GM23338 (cell line): ENCODE measurements around the gene DENND1B. TPM values are rescaled to one million over a fixed set of nuclear protein-coding genes. Genes with fewer than 3 reads are reported as not detected.

ENCODE experiments used
- CREB1 ChIP-seq: fragments of 250-450 bp; sonication (Bioruptor Pico); IDR thresholded peaks from 2 replicates; pipeline ENCODE4 v1.5.0; 2020; ENCODE audit warnings: low read depth, mild to moderate bottlenecking, moderate library complexity
- EZH2 ChIP-seq: fragments of 200-600 bp; sonication (generic); IDR thresholded peaks from one replicate; pipeline ENCODE4 v1.8.0; 2017; ENCODE audit warnings: antibody characterized with exemption, mild to moderate bottlenecking, low read depth; ENCODE audit not compliant: unreplicated experiment
- EZH2phosphoT487 ChIP-seq: fragments of 200-600 bp; sonication (generic); IDR thresholded peaks from one replicate; pipeline ENCODE4 v1.8.1; 2018; ENCODE audit warnings: antibody characterized with exemption; ENCODE audit not compliant: unreplicated experiment
- JUNB ChIP-seq: IDR thresholded peaks from one replicate; pipeline ENCODE4 v1.6.1; 2016; ENCODE audit warnings: antibody characterized with exemption; ENCODE audit not compliant: unreplicated experiment
- NANOG ChIP-seq: IDR thresholded peaks from 2 replicates; pipeline ENCODE4 v1.6.1; 2016; ENCODE audit warnings: antibody characterized with exemption, borderline replicate concordance
- POLR2AphosphoS5 ChIP-seq: IDR thresholded peaks from 2 replicates; pipeline ENCODE4 v1.6.1; 2016; ENCODE audit warnings: antibody characterized with exemption, low read depth
- REST ChIP-seq: IDR thresholded peaks from one replicate; pipeline ENCODE4 v1.6.1; 2018; ENCODE audit warnings: antibody characterized with exemption; ENCODE audit not compliant: unreplicated experiment
- ZNF331 ChIP-seq: fragments of 250-450 bp; sonication (Bioruptor Pico); IDR thresholded peaks from 2 replicates; pipeline ENCODE4 v1.5.0; 2020; ENCODE audit warnings: low read depth, mild to moderate bottlenecking, moderate library complexity
- ZNF462 ChIP-seq: fragments of 250-450 bp; sonication (Bioruptor Pico); IDR thresholded peaks from 2 replicates; pipeline ENCODE4 v1.5.0; 2020; ENCODE audit warnings: mild to moderate bottlenecking, moderate library complexity
- polyA plus RNA-seq: library from polyadenylated mRNA; unstranded; fragments of >200 nt; fragmentation: Nextera tagmentation; extraction: Ambion mirVana; gene quantifications from 2 replicates; pipeline ENCODE4 v1.2.1, GENCODE V29; 2016
- total RNA-seq: library from RNA; depleted of rRNA; stranded (reverse); fragments of >200 nt; shearing (Covaris generic); gene quantifications from 2 replicates; pipeline ENCODE4 v1.2.3, GENCODE V29; 2014

DENND1B gene
- total and polyA plus RNA-seq, 2 experiments from 2014 or later, result 4.3 to 5.2 TPM

- no peak for TF ChIP-seq ZNF462 (CRISPR knock-in tag)
- TF ChIP-seq NANOG, result no peak
- no peak for TF ChIP-seq POLR2AphosphoS5
- TF ChIP-seq ZNF331 (CRISPR knock-in tag), result no peak
- no peak for TF ChIP-seq REST
- no peak for TF ChIP-seq CREB1 (CRISPR knock-in tag)
- no peak for TF ChIP-seq EZH2phosphoT487
- no peak for TF ChIP-seq EZH2
- no peak for TF ChIP-seq JUNB
These were observed 176.3 kb downstream of the DENND1B start (continued) for GRCh38 chr1:197598935-197599334.
